HT-29 (cell line): ENCODE measurements around the gene TSPAN15. TPM values are rescaled to one million over a fixed set of nuclear protein-coding genes. Genes with fewer than 3 reads are reported as not detected.

Experiments
- DNase-seq: peaks from one replicate; pipeline ENCODE4 v3.0.0-alpha.2; 2015; ENCODE audit warnings: low spot score
- total RNA-seq: library from RNA; depleted of rRNA; stranded (reverse); fragments of >200 nt; shearing (Covaris generic); gene quantifications from 2 replicates; pipeline ENCODE4 v1.2.3, GENCODE V29; 2014; rRNA removed

The TSPAN15 gene
- total RNA-seq, 1 experiment from 2014 or later, result 115 TPM

DNA sequence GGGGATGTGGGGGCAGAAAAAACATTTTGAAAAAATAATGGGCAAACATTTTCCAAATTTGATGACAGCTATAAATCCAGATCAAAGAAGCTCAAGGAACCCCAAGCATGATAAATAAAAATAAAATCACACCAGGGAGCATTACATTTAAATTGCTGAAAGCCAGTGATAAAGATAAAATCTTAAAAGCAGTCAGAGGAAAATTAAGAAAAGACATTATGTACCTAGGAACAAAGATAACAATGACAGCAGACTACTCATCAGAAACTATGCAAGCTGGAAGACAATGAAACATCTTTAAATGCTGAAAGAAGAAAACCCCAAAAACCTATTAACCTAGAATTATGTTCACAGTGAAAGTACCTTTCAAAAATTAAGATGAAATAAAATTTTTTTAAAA is 98.7 kb downstream of the TSPAN15 start:
- DNase-seq, result no peak

DNA sequence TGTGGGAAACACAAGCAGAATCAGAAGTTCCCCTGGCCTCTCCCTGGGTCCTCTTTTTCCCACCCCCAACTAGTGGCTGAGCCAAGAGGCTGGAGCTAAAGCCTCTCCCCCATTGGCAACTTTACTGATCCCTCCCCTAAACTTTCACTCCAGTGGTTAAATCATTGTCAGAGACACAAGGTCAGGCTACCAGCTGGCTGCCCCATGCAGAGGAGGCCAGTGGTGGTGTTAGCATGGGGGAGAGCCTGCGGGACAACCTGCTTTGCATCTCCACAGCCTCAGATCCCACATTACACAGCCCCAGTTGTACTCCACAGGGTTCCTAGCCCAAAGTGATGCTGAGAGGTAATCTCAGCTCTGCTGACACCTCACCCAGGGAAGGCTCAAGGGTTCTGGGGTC is 101.0 kb downstream of the TSPAN15 start:
- no peak for DNase-seq

DNA sequence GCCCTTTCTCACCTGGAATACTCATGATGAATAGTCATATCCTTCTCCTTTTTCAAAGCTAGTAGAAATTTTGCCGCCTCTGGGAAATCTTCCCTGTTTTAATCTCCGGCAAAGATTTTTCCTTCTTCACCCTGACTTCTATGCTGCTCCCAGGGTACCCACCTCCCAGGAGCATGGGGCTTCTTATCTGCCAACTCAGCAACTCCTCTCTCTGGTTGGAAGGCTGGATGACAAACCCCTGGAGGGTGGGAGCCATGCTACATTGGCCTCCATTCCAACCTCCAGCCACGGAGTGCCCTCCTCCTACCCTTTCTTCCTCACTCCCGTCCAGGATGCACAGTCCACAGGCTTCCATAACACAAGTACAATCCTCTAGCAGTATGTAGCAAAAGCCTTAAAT is 102.1 kb downstream of the TSPAN15 start:
- no peak for DNase-seq

DNA sequence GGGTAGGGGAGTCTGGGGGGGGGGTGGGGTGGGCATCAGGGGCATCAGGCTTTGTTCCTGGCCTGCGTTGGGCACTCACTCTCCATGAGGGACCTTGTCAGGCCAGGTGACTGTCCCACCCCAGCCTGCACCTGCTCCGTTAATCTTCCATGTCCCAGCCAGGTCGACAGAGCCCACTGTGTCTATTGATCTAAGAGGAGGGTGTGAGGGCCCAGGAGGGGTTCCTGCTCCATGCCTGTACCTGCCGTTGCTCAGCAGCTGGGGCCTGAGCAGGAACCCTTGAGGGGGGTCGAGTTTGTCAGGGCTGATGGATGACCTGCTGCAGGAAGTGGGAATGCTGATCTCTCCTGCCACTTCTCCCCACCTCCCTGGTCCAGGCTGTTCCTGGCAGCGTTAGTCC is 103.3 kb downstream of the TSPAN15 start:
- DNase-seq, result no peak

Other genes with a start within 250 kb of the TSPAN15 start
- 27.5 and 29.7 TPM in 2 replicates for gene HKDC1, start 231.1 kb upstream of the TSPAN15 start, total RNA-seq
- 60.8 and 61.8 TPM in 2 replicates for gene HK1, start 173.0 kb upstream of the TSPAN15 start, total RNA-seq
- gene TACR2, start 34.5 kb upstream of the TSPAN15 start, total RNA-seq, result 1.9 and 2.2 TPM in 2 replicates
- gene NEUROG3, start 122.0 kb downstream of the TSPAN15 start, total RNA-seq, result 0.99 and 1.5 TPM in 2 replicates
- 3.4 and 3.5 TPM in 2 replicates for gene FAM241B, start 178.8 kb downstream of the TSPAN15 start, total RNA-seq